CD1c-positive myeloid dendritic cell (primary cell): Measurements from ENCODE around the gene ATAD2B.
A peak's percentile ranks its signal among the peaks of the same experiment; 100 is the strongest.

Experiments used
- DNase-seq: peaks from one replicate; pipeline ENCODE4 v3.0.0-alpha.2; 2016; ENCODE audit errors: extremely low spot score

Gene ATAD2B

GRCh38 chr2:23912054-23912453 is 14.9 kb downstream of the ATAD2B start:
- DNase-seq = no peak

- DNase-seq = no peak
Measured at GRCh38 chr2:23905155-23905554, 21.8 kb downstream of the ATAD2B start.

- DNase-seq = no peak
Measured at GRCh38 chr2:23904692-23905091, 22.2 kb downstream of the ATAD2B start.

GRCh38 chr2:23904215-23904614 is 22.7 kb downstream of the ATAD2B start:
- no peak for DNase-seq

- DNase-seq = no peak
Measured at GRCh38 chr2:23903034-23903433, 23.9 kb downstream of the ATAD2B start.

- DNase-seq = peak; percentile 56
Measured at GRCh38 chr2:23901966-23902846, 24.7 kb downstream of the ATAD2B start.

GRCh38 chr2:23900541-23901322 is 26.2 kb downstream of the ATAD2B start:
- peak; percentile 61 for DNase-seq

GRCh38 chr2:23900133-23900532 is 26.8 kb downstream of the ATAD2B start:
- no peak for DNase-seq

GRCh38 chr2:23871206-23871605 is 55.7 kb downstream of the ATAD2B start:
- DNase-seq = no peak

GRCh38 chr2:23867449-23867848 is 59.5 kb downstream of the ATAD2B start:
- DNase-seq = no peak

- no peak for DNase-seq
Measured at GRCh38 chr2:23862716-23863426, 64.1 kb downstream of the ATAD2B start.

- DNase-seq = no peak
Measured at GRCh38 chr2:23861952-23862351, 65.0 kb downstream of the ATAD2B start.

- DNase-seq = no peak
Measured at GRCh38 chr2:23859983-23860382, 66.9 kb downstream of the ATAD2B start.

- no peak for DNase-seq
Measured at GRCh38 chr2:23859234-23859633, 67.7 kb downstream of the ATAD2B start.

GRCh38 chr2:23850564-23851256 is 76.2 kb downstream of the ATAD2B start:
- DNase-seq = no peak

- DNase-seq = no peak
Measured at GRCh38 chr2:23844905-23845304, 82.0 kb downstream of the ATAD2B start.

- no peak for DNase-seq
Measured at GRCh38 chr2:23843051-23843976, 83.6 kb downstream of the ATAD2B start.

GRCh38 chr2:23839919-23840578 is 86.9 kb downstream of the ATAD2B start:
- no peak for DNase-seq

GRCh38 chr2:23838996-23839395 is 87.9 kb downstream of the ATAD2B start:
- no peak for DNase-seq

GRCh38 chr2:23838581-23838980 is 88.3 kb downstream of the ATAD2B start:
- no peak for DNase-seq
